Left cardiac atrium (tissue), 4 donors: ENCODE data around the gene SETD2. TPM values are rescaled to one million over a fixed set of nuclear protein-coding genes. Genes with fewer than 3 reads are reported as not detected.
"Not testable (repeated sequence)": the region's sequence is repeated elsewhere in the genome, so short reads cannot be mapped to it uniquely, and the experiment has no call there.

ENCODE experiments used
- ATAC-seq, 2 donors: fragments of 200-7000 bp; cut with Tn5 transposase; one replicate each; pipeline ENCODE4 v1.9.1; 2020; ENCODE audit warnings: mild to moderate bottlenecking in 2 of 2, moderate library complexity in 2 of 2
- DNase-seq: peaks from one replicate; pipeline ENCODE4 v3.0.0-alpha.2; 2020
- intact Hi-C, 2 donors: fragments of 100-400 bp; cut with DNase I; formaldehyde crosslinking; loops; one replicate each; pipeline versions ENCODE4 v1.14.1 to v1.15.1; 2022 to 2023
- long read RNA-seq: library from polyadenylated mRNA; unstranded; transcript quantifications from one replicate; pipeline ENCODE4 v2.0.0, GENCODE V29; 2021
- total RNA-seq, 2 donors: library from RNA; stranded (reverse); fragmentation: NEBNext Ultra II Directional; extraction: Animal tissue kit (Norgen Biotek cat#: 25700); gene quantifications; one replicate each; pipeline ENCODE4 v1.2.1, GENCODE V29; 2021
- donor health status: DM: no; HTN: yes; CAD: no.
- donor health status: DM: no; HTN: yes; CAD: no; lungs with severe emphysema.
- donor health status: DM: yes; HTN: yes; CAD: no.
- donor health status: Dilated cardiomyopathy.

Gene SETD2
- 10 to 100 TPM; 24.8 to 31.3 TPM for total RNA-seq
- long read RNA-seq, partial matches to known transcripts: 4 of 8 reads
- long read RNA-seq, other reads (novel, unspliced or antisense): 4 of 8 reads

- intact Hi-C loops: loop anchor here in 1 of 2 donors (10.0 kb wide), 1 partner anchor 121 kb away; the partner anchor contains the start of genes KIF9 and KLHL18
- ATAC-seq (peak; percentile 97 to 98), DNase-seq (peak; percentile 97)
Observed at GRCh38 chr3:47164007-47164881, at the start of gene SETD2. Gene SETD2, minus strand, starts transcription at chr3:47164113. Its CDS starts 189 bp downstream, at chr3:47163924.

GRCh38 chr3:47210863-47211405 is 47.0 kb upstream of the SETD2 start:
- ATAC-seq (no peak), DNase-seq (no peak)
- intact Hi-C loops: no loop called here

GRCh38 chr3:47206022-47206421 is 42.1 kb upstream of the SETD2 start:
- intact Hi-C loops, DNase-seq, ATAC-seq: not testable (repeated sequence)

- no peak for DNase-seq
- no peak for ATAC-seq
- intact Hi-C loops: no loop called here
Observed at GRCh38 chr3:47204875-47205274, 41.0 kb upstream of the SETD2 start.

GRCh38 chr3:47202542-47202941 is 38.6 kb upstream of the SETD2 start:
- ATAC-seq: no peak
- DNase-seq: no peak
- intact Hi-C loops: no loop called here

GRCh38 chr3:47197287-47197686 is 33.4 kb upstream of the SETD2 start:
- DNase-seq (no peak), ATAC-seq (no peak)
- intact Hi-C loops: no loop called here

GRCh38 chr3:47194994-47195393 is 31.1 kb upstream of the SETD2 start:
- intact Hi-C loops: no loop called here
- no peak for DNase-seq
- no peak for ATAC-seq

GRCh38 chr3:47193871-47194859 is 30.3 kb upstream of the SETD2 start:
- ATAC-seq (no peak), DNase-seq (no peak)
- intact Hi-C loops: no loop called here

GRCh38 chr3:47186285-47186684 is 22.4 kb upstream of the SETD2 start:
- no peak for DNase-seq
- intact Hi-C loops: no loop called here
- ATAC-seq: no peak

- DNase-seq, intact Hi-C loops, ATAC-seq: not testable (repeated sequence)
Observed at GRCh38 chr3:47181685-47182084, 17.8 kb upstream of the SETD2 start.

- intact Hi-C loops, ATAC-seq, DNase-seq: not testable (repeated sequence)
Observed at GRCh38 chr3:47180011-47180410, 16.1 kb upstream of the SETD2 start.

- intact Hi-C loops: no loop called here
- no peak for DNase-seq
Observed at GRCh38 chr3:47176582-47176981, 12.7 kb upstream of the SETD2 start.

GRCh38 chr3:47163169-47164006 is 525 bp downstream of the SETD2 start:
- intact Hi-C loops: loop anchor here in 1 of 2 donors (10.0 kb wide), 1 partner anchor 121 kb away; the partner anchor contains the start of genes KIF9 and KLHL18
- DNase-seq: peak; percentile 55
- ATAC-seq: peak; percentile 57 to 60

More at GRCh38 chr3:47176582-47176981, 12.7 kb upstream of the SETD2 start:
- ATAC-seq: no peak

GRCh38 chr3:47162697-47163168 is 1.2 kb downstream of the SETD2 start:
- DNase-seq (no peak), ATAC-seq (no peak)
- intact Hi-C loops: loop anchor here in 1 of 2 donors (10.0 kb wide), 1 partner anchor 122 kb away; the partner anchor contains the start of genes KIF9 and KLHL18

GRCh38 chr3:47161983-47162696 is 1.8 kb downstream of the SETD2 start:
- intact Hi-C loops: loop anchor here in 1 of 2 donors (10.0 kb wide), 1 partner anchor 123 kb away; the partner anchor contains the start of genes KIF9 and KLHL18
- DNase-seq (no peak), ATAC-seq (no peak)

- intact Hi-C loops: loop anchor here in 1 of 2 donors (10.0 kb wide), 1 partner anchor 125 kb away; the partner anchor contains the start of genes KIF9 and KLHL18
- no peak for DNase-seq
- no peak for ATAC-seq
Observed at GRCh38 chr3:47159820-47160219, 4.1 kb downstream of the SETD2 start.

GRCh38 chr3:47158208-47158607 is 5.7 kb downstream of the SETD2 start:
- DNase-seq (no peak), ATAC-seq (no peak)
- intact Hi-C loops: no loop called here
